ENCODE data around the gene GPR160. TPM values are rescaled to one million over a fixed set of nuclear protein-coding genes. Genes with fewer than 3 reads are reported as not detected.

The GPR160 gene
- total and polyA plus RNA-seq, 9 of the 15 experiments (the other 6 are each of a cell fraction or from before 2014, with no cell fraction given) = 1.3 to 10.5 (median 8.3) TPM

GRCh38 chr3:170037463-170038433, at the start of gene GPR160 (continued):
- TF ChIP-seq PATZ1 (CRISPR knock-in tag; IDR thresholded peaks at IDR 0.05; ENCODE audit: borderline replicate concordance) (no peak), ZBTB7A (IDR thresholded peaks at IDR 0.05; ENCODE audit: borderline replicate concordance, control insufficient read depth, low read depth, low read length) (peak; percentile 75; the same call in 1 of the 2 replicates), TSHZ1 (CRISPR knock-in tag; IDR thresholded peaks at IDR 0.05) (peak; percentile 38; the same call in 1 of the 2 replicates), SREBF1 (IDR thresholded peaks at IDR 0.05; ENCODE audit: borderline replicate concordance, low read depth, low read length) (no peak), ZNF311 (CRISPR knock-in tag; IDR thresholded peaks at IDR 0.05) (no peak), NCOA6 (IDR thresholded peaks at IDR 0.05) (peak; percentile 88), ELF4 (CRISPR knock-in tag; IDR thresholded peaks at IDR 0.05) (no peak), RAD21 (CRISPR knock-in tag; conservative IDR thresholded peaks at IDR 0.05 in 1 of 2, IDR thresholded peaks at IDR 0.05 in 1 of 2) (peak; percentile 62 to 78), ZNF12 (CRISPR knock-in tag; IDR thresholded peaks at IDR 0.05) (no peak), ZNF707 (CRISPR knock-in tag; conservative IDR thresholded peaks at IDR 0.05) (no peak), SP1 (CRISPR knock-in tag; IDR thresholded peaks at IDR 0.05) (no peak), RBM39 (optimal IDR thresholded peaks at IDR 0.05; ENCODE audit: low read depth, low read length) (no peak), ZNF780A (CRISPR knock-in tag; IDR thresholded peaks at IDR 0.05) (no peak), MLLT1 (IDR thresholded peaks at IDR 0.05) (no peak), HEY1 (CRISPR knock-in tag; IDR thresholded peaks at IDR 0.05; ENCODE audit: borderline replicate concordance) (no peak), NR2C2 (CRISPR knock-in tag; IDR thresholded peaks at IDR 0.05) (no peak), NR2C2 (tag; IDR thresholded peaks at IDR 0.05) (0 out of 2 replicates have a peak, but pooled peaks have one; percentile 16), CBX1 (IDR thresholded peaks at IDR 0.05; ENCODE audit: low read depth) (peak; percentile 58), ADNP (tag; IDR thresholded peaks at IDR 0.05) (peak; percentile 70), FOS (IDR thresholded peaks at IDR 0.05; ENCODE audit: extremely low read depth, insufficient read length) (no peak), CBFA2T2 (conservative IDR thresholded peaks at IDR 0.05) (no peak)

Measured in K562 (cell line).